Transverse colon (tissue), 4 donors: ENCODE data around the gene ATAD3C. TPM values are rescaled to one million over a fixed set of nuclear protein-coding genes. Genes with fewer than 3 reads are reported as not detected.
"Not testable (repeated sequence)": the region's sequence is repeated elsewhere in the genome, so short reads cannot be mapped to it uniquely, and the experiment has no call there.

Experiments
- DNase-seq: peaks from one replicate; pipeline ENCODE4 v3.0.0-alpha.2; 2019
- H3K27ac ChIP-seq, 4 donors: fragments of 200-600 bp; sonication (generic); 2 replicates each; pipeline ENCODE4 v1.5.1; 2016 to 2018; ENCODE audit warnings: inconsistent platforms in 4 of 4
- H3K27me3 ChIP-seq: fragments of 200-600 bp; sonication (generic); 2 replicates; pipeline ENCODE4 v1.5.1; 2017; ENCODE audit warnings: inconsistent platforms
- H3K36me3 ChIP-seq, 4 donors: fragments of 200-600 bp; sonication (generic); 2 replicates each; pipeline ENCODE4 v1.5.1; 2017 to 2019; ENCODE audit warnings: inconsistent platforms in 4 of 4
- H3K4me1 ChIP-seq, 4 donors: fragments of 200-600 bp; sonication (generic); 2 replicates each; pipeline ENCODE4 v1.5.1; 2017 to 2020; ENCODE audit warnings: inconsistent platforms in 4 of 4
- H3K4me3 ChIP-seq, 4 donors: fragments of 200-600 bp; sonication (generic); 1 replicate in 1 of 4; 2 replicates in 3 of 4; pipeline versions ENCODE4 v1.5.1 to v1.6.1; 2017 to 2019; ENCODE audit warnings: inconsistent platforms in 4 of 4
- H3K9me3 ChIP-seq, 2 donors: fragments of 200-600 bp; sonication (generic); 2 replicates each; pipeline ENCODE4 v1.5.1; 2017 to 2019; ENCODE audit warnings: inconsistent platforms in 2 of 2
- CTCF ChIP-seq, 5 experiments: fragments of 200-600 bp in 3 of 5; fragments of 450-650 bp in 2 of 5; sonication (generic) in 3 of 5; IDR thresholded peaks; 1 replicate in 2 of 5; 2 replicates in 3 of 5; pipeline ENCODE4 v1.5.1; 2016 to 2017; ENCODE audit warnings: antibody characterized with exemption in 5 of 5, inconsistent platforms in 3 of 5, mild to moderate bottlenecking in 2 of 5, moderate library complexity in 1 of 5
- EP300 ChIP-seq: sonication (generic); formaldehyde crosslinking; IDR thresholded peaks from one replicate; pipeline ENCODE4 v1.6.1; 2017; ENCODE audit warnings: antibody characterized with exemption, low read depth
- POLR2A ChIP-seq: fragments of 450-650 bp; IDR thresholded peaks from one replicate; pipeline ENCODE4 v1.6.1; 2016; ENCODE audit warnings: antibody characterized with exemption, mild to moderate bottlenecking, moderate library complexity
- POLR2AphosphoS5 ChIP-seq, 3 donors: sonication (generic); formaldehyde crosslinking; IDR thresholded peaks; one replicate each; pipeline ENCODE4 v1.6.1; 2016; ENCODE audit warnings: antibody characterized with exemption in 3 of 3
- WGBS, 2 donors: methylation state at CpG; one replicate each; pipeline ENCODE4 v1.1.5; 2018; ENCODE audit warnings: low coverage in 1 of 2; 5-methylcytosine and 5-hydroxymethylcytosine counted together
- in situ Hi-C, 4 donors: fragments of 200-750 bp; cut with MboI; loops; one replicate each; pipeline versions ENCODE4 v1.15.0 to v1.15.1; 2017; ENCODE audit warnings: low sequenced_read_pairs in 3 of 4, low pct_ligation_motif_present in 1 of 4, low pct_unique_long_range_greater_than_20kb in 1 of 4
- intact Hi-C: fragments of 100-400 bp; cut with DNase I; formaldehyde crosslinking; loops from one replicate; pipeline ENCODE4 v1.15.1; 2023; ENCODE audit warnings: low total_unique reads
- total RNA-seq, 4 donors: library from RNA; depleted of rRNA; stranded (reverse); fragments of >200 nt; gene quantifications; one replicate each; pipeline ENCODE4 v1.1.0, GENCODE V29; 2016

The ATAD3C gene
- total RNA-seq, 4 donors from 2014 or later, result 0.75 to 1.3 (median 1.00) TPM; not detected in 1

GRCh38 chr1:1470626-1471388 lies 21.3 kb downstream of the ATAD3C start:
- Histone ChIP-seq H3K4me1 (peaks cover 15 to 24% (median 19%) of the 10 kb centered on the region in 4 donors), H3K36me3 (no peaks in the 10 kb centered on the region), H3K4me3 (peak overlapping the region; percentile 64 to 77 (median 71)), H3K9me3 (no peaks in the 10 kb centered on the region), H3K27ac (peak overlapping the region; percentile 80 to 88 (median 88)), H3K27me3 (no peaks in the 10 kb centered on the region)
- 6 to 16% methylated on average over 6 to 16 of the region's 16 CpGs for WGBS, 2 donors
- in situ Hi-C loops, result no loop called here
- no peak for TF ChIP-seq POLR2AphosphoS5 (IDR thresholded peaks at IDR 0.05)
- no peak for TF ChIP-seq POLR2A
- TF ChIP-seq CTCF (IDR thresholded peaks at IDR 0.05), result no peak
- TF ChIP-seq EP300, result no peak
- intact Hi-C loops, result no loop called here
- DNase-seq, result peak; percentile 44

- Histone ChIP-seq H3K27me3 (no peaks in the 10 kb centered on the region), H3K36me3 (no peaks in the 10 kb centered on the region), H3K4me3 (peak within 1 kb of the TSS; percentile 64 to 77 (median 71)), H3K4me1 (peaks cover 15 to 24% (median 19%) of the 10 kb centered on the region in 4 donors), H3K27ac (peak within 1 kb of the TSS; percentile 80 to 88 (median 88)), H3K9me3 (no peaks in the 10 kb centered on the region)
- peak; percentile 97 for DNase-seq
- WGBS, 2 donors, result 0% methylated on average over 29 of the region's 87 CpGs; no CpG with 5 or more reads in 1 of the 2 donors
- in situ Hi-C loops (no loop called here), intact Hi-C loops (no loop called here)
- TF ChIP-seq CTCF (IDR thresholded peaks at IDR 0.05) (no peak), POLR2AphosphoS5 (IDR thresholded peaks at IDR 0.05) (peak; percentile 73 to 89 (median 83)), POLR2A (peak; percentile 52)
These were observed 22.0 kb downstream of the ATAD3C start, which contains the start of gene ATAD3B for GRCh38 chr1:1471389-1472052. TSS of gene ATAD3B (plus strand) at chr1:1471765. CDS start at chr1:1471885, 120 bp downstream.

GRCh38 chr1:1472053-1472876 lies 22.8 kb downstream of the ATAD3C start:
- in situ Hi-C loops, H3K36me3 ChIP-seq, DNase-seq, H3K27me3 ChIP-seq, intact Hi-C loops, H3K9me3 ChIP-seq: not testable (repeated sequence)
- H3K4me1 ChIP-seq, result peaks cover 15 to 24% (median 19%) of the 10 kb centered on the region in 4 donors
- peak overlapping the region; percentile 80 to 88 (median 88) for H3K27ac ChIP-seq
- H3K4me3 ChIP-seq, result peak overlapping the region; percentile 64 to 77 (median 71)
- 11% methylated on average over 12 of the region's 65 CpGs; no CpG with 5 or more reads in 1 of the 2 donors for WGBS, 2 donors

GRCh38 chr1:1476011-1476410 lies 26.5 kb downstream of the ATAD3C start:
- intact Hi-C loops, H3K9me3 ChIP-seq, H3K27ac ChIP-seq, in situ Hi-C loops, DNase-seq, H3K4me3 ChIP-seq, H3K27me3 ChIP-seq: not testable (repeated sequence)
- Histone ChIP-seq H3K4me1 (peaks cover 9 to 18% (median 14%) of the 10 kb centered on the region in 4 donors), H3K36me3 (peaks cover 0 to 15% (median 3%) of the 10 kb centered on the region in 4 donors)
- whole genome bisulfite sequencing, 2 donors, result 83% methylated on average over 15 of the region's 17 CpGs; no CpG with 5 or more reads in 1 of the 2 donors
